HepG2 (cell line): ENCODE results near the gene TMEM217. TPM values are rescaled to one million over a fixed set of nuclear protein-coding genes. Genes with fewer than 3 reads are reported as not detected.

Source experiments
- AHR ChIP-seq: IDR thresholded peaks from 2 replicates; pipeline ENCODE4 v1.6.1; 2018; ENCODE audit warnings: missing genetic modification reagents, missing compliant biosample characterization
- ARID3A ChIP-seq: IDR thresholded peaks from 2 replicates; pipeline ENCODE4 v1.6.1; 2012; ENCODE audit warnings: low read depth, low read length, improper control_type of control experiment
- ATF5 ChIP-seq: sonication (generic); formaldehyde crosslinking; IDR thresholded peaks from 2 replicates; pipeline ENCODE4 v1.4.0; 2020; ENCODE audit warnings: mild to moderate bottlenecking, low read depth, missing genetic modification reagents
- EZH2 ChIP-seq: conservative IDR thresholded peaks from 2 replicates; pipeline ENCODE4 v1.6.1; 2012; ENCODE audit warnings: mild to moderate bottlenecking, low read depth, low read length, moderate library complexity
- HNF4A ChIP-seq: sonication (generic); formaldehyde crosslinking; IDR thresholded peaks from 2 replicates; pipeline ENCODE4 v1.4.0; 2020; ENCODE audit warnings: missing genetic modification reagents
- KLF6 ChIP-seq: IDR thresholded peaks from 2 replicates; pipeline ENCODE4 v1.8.0; 2016; ENCODE audit warnings: missing biosample characterization, missing genetic modification reagents
- MLLT10 ChIP-seq: sonication (generic); formaldehyde crosslinking; IDR thresholded peaks from 2 replicates; pipeline ENCODE4 v1.4.0; 2020; ENCODE audit warnings: missing genetic modification reagents
- NFKBIZ ChIP-seq: IDR thresholded peaks from 2 replicates; pipeline ENCODE4 v1.6.1; 2018; ENCODE audit warnings: missing genetic modification reagents, missing compliant biosample characterization
- PBX3 ChIP-seq: sonication (generic); formaldehyde crosslinking; IDR thresholded peaks from 2 replicates; pipeline ENCODE4 v1.8.1; 2023; ENCODE audit warnings: missing genetic modification reagents, inconsistent platforms, borderline replicate concordance
- RBM22 ChIP-seq: fragments of 200-400 bp; formaldehyde crosslinking; optimal IDR thresholded peaks from 2 replicates; pipeline ENCODE3; 2017; ENCODE audit warnings: mild to moderate bottlenecking, low read length, moderate library complexity
- SNAI1 ChIP-seq: sonication (generic); formaldehyde crosslinking; IDR thresholded peaks from 2 replicates; pipeline ENCODE4 v1.5.0; 2020; ENCODE audit warnings: mild to moderate bottlenecking, missing genetic modification reagents, borderline replicate concordance
- SOX13 ChIP-seq, 3 experiments: fragments of 450-650 bp in 1 of 3; sonication (generic) in 1 of 3; formaldehyde crosslinking in 1 of 3; IDR thresholded peaks in 2 of 3; conservative IDR thresholded peaks in 1 of 3; 2 replicates each; pipeline versions ENCODE4 v1.5.0 to v1.6.1; 2016 to 2020; ENCODE audit warnings: antibody characterized with exemption in 1 of 3, mild to moderate bottlenecking in 1 of 3, missing compliant biosample characterization in 1 of 3, missing genetic modification reagents in 1 of 3, moderate library complexity in 1 of 3
- TFAP4 ChIP-seq: sonication (generic); IDR thresholded peaks from 2 replicates; pipeline ENCODE4 v1.6.1; 2016; ENCODE audit warnings: low read depth, borderline replicate concordance
- YEATS4 ChIP-seq: sonication (generic); formaldehyde crosslinking; IDR thresholded peaks from 2 replicates; pipeline ENCODE4 v1.4.0; 2020; ENCODE audit warnings: missing genetic modification reagents, borderline replicate concordance
- ZNF30 ChIP-seq: sonication (generic); formaldehyde crosslinking; IDR thresholded peaks from 2 replicates; pipeline ENCODE4 v1.5.0; 2020; ENCODE audit warnings: mild to moderate bottlenecking, missing genetic modification reagents
- ZNF343 ChIP-seq: sonication (generic); formaldehyde crosslinking; IDR thresholded peaks from 2 replicates; pipeline ENCODE4 v1.4.0; 2020; ENCODE audit warnings: mild to moderate bottlenecking, missing genetic modification reagents
- ZNF605 ChIP-seq: sonication (generic); formaldehyde crosslinking; IDR thresholded peaks from 2 replicates; pipeline ENCODE4 v1.8.0; 2022; ENCODE audit warnings: mild to moderate bottlenecking, missing genetic modification reagents
- ZNF678 ChIP-seq: sonication (generic); formaldehyde crosslinking; IDR thresholded peaks from 2 replicates; pipeline ENCODE4 v1.4.0; 2020; ENCODE audit warnings: mild to moderate bottlenecking, missing genetic modification reagents
- ZNF781 ChIP-seq: sonication (generic); formaldehyde crosslinking; IDR thresholded peaks from 2 replicates; pipeline ENCODE4 v1.5.1; 2020; ENCODE audit warnings: borderline replicate concordance, mild to moderate bottlenecking, missing genetic modification reagents; ENCODE audit errors: not compliant biosample characterization
- ZSCAN21 ChIP-seq: sonication (generic); formaldehyde crosslinking; IDR thresholded peaks from 2 replicates; pipeline ENCODE4 v1.8.0; 2022; ENCODE audit warnings: mild to moderate bottlenecking, missing genetic modification reagents, moderate library complexity, borderline replicate concordance
- ZXDC ChIP-seq: sonication (generic); formaldehyde crosslinking; IDR thresholded peaks from 2 replicates; pipeline ENCODE4 v1.5.0; 2020; ENCODE audit warnings: mild to moderate bottlenecking, missing genetic modification reagents
- polyA plus RNA-seq, 8 experiments: library from polyadenylated mRNA; depleted of rRNA in 3 of 8; stranded (reverse) in 7 of 8; unstranded in 1 of 8; fragments of >200 nt; fragmentation: Illumina TruSeq in 4 of 8; extraction: Trizol in 4 of 8; gene quantifications; 2 replicates each; pipeline versions ENCODE4 v1.2.1 to v1.2.3, GENCODE V29; 2011 to 2016; ENCODE audit warnings: low read depth in 4 of 8, missing spikeins in 1 of 8, mixed read lengths in 1 of 8; ENCODE audit not compliant: insufficient read depth in 1 of 8
- total RNA-seq, 5 experiments: library from RNA; depleted of rRNA; stranded (reverse); fragments of >200 nt; fragmentation: Illumina TruSeq; extraction: Trizol; gene quantifications; 2 replicates each; pipeline ENCODE4 v1.2.3, GENCODE V29; 2016; ENCODE audit warnings: low read depth in 1 of 5

The TMEM217 gene
- total and polyA plus RNA-seq, 2 of the 13 experiments (the other 11 are each of a cell fraction or from before 2014, with no cell fraction given) = 2.3 to 3.4 TPM

- TF ChIP-seq EZH2 (no peak), PBX3 (CRISPR knock-in tag) (no peak), ZNF781 (no peak), SNAI1 (CRISPR knock-in tag) (no peak), ZNF605 (CRISPR knock-in tag) (0 out of 2 replicates have a peak, but pooled peaks have one; percentile 1), RBM22 (no peak), ZNF678 (no peak), AHR (no peak), ZNF343 (CRISPR knock-in tag) (no peak), ZXDC (CRISPR knock-in tag) (no peak), NFKBIZ (CRISPR knock-in tag) (no peak), HNF4A (CRISPR knock-in tag) (no peak), KLF6 (CRISPR knock-in tag) (no peak), ARID3A (no peak), MLLT10 (CRISPR knock-in tag) (no peak), YEATS4 (no peak), ZSCAN21 (CRISPR knock-in tag) (no peak), ATF5 (no peak), ZNF30 (CRISPR knock-in tag) (no peak), TFAP4 (no peak), SOX13 (IDR thresholded peaks at IDR 0.05) (no peak), SOX13 (CRISPR knock-in tag; conservative IDR thresholded peaks at IDR 0.05 in 1 of 2, IDR thresholded peaks at IDR 0.05 in 1 of 2) (peak in 1 of 2 experiments; percentile 22; a peak in 1 of 4 replicates)
These were observed 82.3 kb downstream of the TMEM217 start (continued) for GRCh38 chr6:37175332-37176267.
